Left lobe of liver (tissue), 2 donors: ENCODE measurements around the gene NPRL2. TPM values are rescaled to one million over a fixed set of nuclear protein-coding genes. Genes with fewer than 3 reads are reported as not detected.

Experiments
- ATAC-seq: fragments of 200-7000 bp; cut with Tn5 transposase; one replicate; pipeline ENCODE4 v1.9.1; 2020; ENCODE audit warnings: mild to moderate bottlenecking, moderate library complexity
- DNase-seq: peaks from one replicate; pipeline ENCODE4 v3.0.0-alpha.2; 2020; ENCODE audit warnings: low spot score
- total RNA-seq: library from RNA; stranded (reverse); gene quantifications from one replicate; pipeline ENCODE4 v1.2.1, GENCODE V29; 2021
- donor health status: DM: no; HTN: no; CAD: no; lungs with moderate emphysema.
- donor health status: DM: no; HTN: yes; CAD: no.

Gene NPRL2
- total RNA-seq, 1 donor from 2014 or later, result 15.6 TPM

GRCh38 chr3:50351323-50351697 is 735 bp upstream of the NPRL2 start:
- ATAC-seq (peak; percentile 3), DNase-seq (no peak)

GRCh38 chr3:50350213-50350526 is 405 bp downstream of the NPRL2 start:
- no peak for ATAC-seq
- DNase-seq, result no peak

GRCh38 chr3:50347187-50347813 is 3.3 kb downstream of the NPRL2 start:
- peak; percentile 27 for ATAC-seq
- DNase-seq, result peak; percentile 74

GRCh38 chr3:50345586-50346234 is 4.9 kb downstream of the NPRL2 start, which contains the start of gene ZMYND10:
Gene ZMYND10, minus strand, starts transcription at chr3:50345732. Its CDS starts 153 bp downstream, at chr3:50345579.
- peak; percentile 35 for ATAC-seq
- DNase-seq, result peak; percentile 71

- DNase-seq (no peak), ATAC-seq (no peak)
These were observed 5.6 kb downstream of the NPRL2 start for GRCh38 chr3:50345008-50345407.

- DNase-seq (no peak), ATAC-seq (no peak)
These were observed 7.6 kb downstream of the NPRL2 start for GRCh38 chr3:50342813-50343633.

GRCh38 chr3:50341996-50342650 is 8.5 kb downstream of the NPRL2 start:
- no peak for ATAC-seq
- DNase-seq, result no peak

GRCh38 chr3:50341537-50341936 is 9.0 kb downstream of the NPRL2 start:
- ATAC-seq, result no peak

GRCh38 chr3:50340448-50341329 is 9.9 kb downstream of the NPRL2 start, which contains the start of gene RASSF1:
Gene RASSF1, minus strand, starts transcription at chr3:50340836. Its CDS starts 31 bp downstream, at chr3:50340805.
- DNase-seq (no peak), ATAC-seq (peak; percentile 2)

More at GRCh38 chr3:50341537-50341936, 9.0 kb downstream of the NPRL2 start:
- no peak for DNase-seq

GRCh38 chr3:50340147-50340447 is 10.5 kb downstream of the NPRL2 start:
- ATAC-seq (no peak), DNase-seq (no peak)

GRCh38 chr3:50339485-50340146 is 11.0 kb downstream of the NPRL2 start:
- no peak for DNase-seq
- ATAC-seq, result no peak

GRCh38 chr3:50338965-50339364 is 11.6 kb downstream of the NPRL2 start:
- no peak for ATAC-seq

GRCh38 chr3:50337175-50337861 is 13.3 kb downstream of the NPRL2 start:
- DNase-seq, result peak; percentile 100
- ATAC-seq, result peak; percentile 88

More at GRCh38 chr3:50338965-50339364, 11.6 kb downstream of the NPRL2 start:
- DNase-seq, result no peak

GRCh38 chr3:50336452-50337174 is 14.0 kb downstream of the NPRL2 start:
- ATAC-seq (peak; percentile 0), DNase-seq (no peak)

- ATAC-seq, result no peak
- no peak for DNase-seq
These were observed 16.1 kb downstream of the NPRL2 start for GRCh38 chr3:50334339-50335075.

- no peak for ATAC-seq
- DNase-seq, result no peak
These were observed 16.7 kb downstream of the NPRL2 start for GRCh38 chr3:50333744-50334328.

- DNase-seq, result no peak
- no peak for ATAC-seq
These were observed 19.1 kb downstream of the NPRL2 start for GRCh38 chr3:50331364-50331907.
